Adrenal gland (tissue), 5 donors: ENCODE results near the gene NDUFV3.

ENCODE experiments used
- CTCF ChIP-seq, 6 experiments: fragments of 450-650 bp in 4 of 6; fragments of 200-600 bp in 2 of 6; sonication (generic) in 1 of 6; IDR thresholded peaks; 1 replicate in 5 of 6; 2 replicates in 1 of 6; pipeline versions ENCODE4 v1.5.1 to v1.8.0; 2016 to 2021; ENCODE audit warnings: antibody characterized with exemption in 6 of 6, mild to moderate bottlenecking in 2 of 6, moderate library complexity in 1 of 6
- POLR2A ChIP-seq, 2 donors: fragments of 450-650 bp; IDR thresholded peaks; one replicate each; pipeline ENCODE4 v1.6.1; 2017; ENCODE audit warnings: antibody characterized with exemption in 2 of 2, mild to moderate bottlenecking in 2 of 2, moderate library complexity in 1 of 2
- donor health status: DM: no; HTN: no; CAD: no.

- TF ChIP-seq CTCF (IDR thresholded peaks at IDR 0.05) (no peak), POLR2A (IDR thresholded peaks at IDR 0.05) (no peak)
Measured at GRCh38 chr21:42929969-42930368, 36.9 kb downstream of the NDUFV3 start.
